Activated B cell treated with CpG ODN at 0.5 μM for 24 hours (primary cell): ENCODE measurements around the gene PLEKHJ1. TPM values are rescaled to one million over a fixed set of nuclear protein-coding genes. Genes with fewer than 3 reads are reported as not detected.

Experiments used
- ATAC-seq: fragments of 200-7000 bp; cut with Tn5 transposase; one replicate; pipeline ENCODE4 v1.10.0; 2021; ENCODE audit warnings: low read depth, mild to moderate bottlenecking, moderate library complexity
- CTCF ChIA-PET: fragments of 350-600 bp; sonication (Branson Sonifier 250); formaldehyde crosslinking; loops from one replicate; lab custom pipeline; 2021; ENCODE audit warnings: antibody characterized with exemption; lab: Charles Lee
- POLR2A ChIA-PET: fragments of 350-600 bp; sonication (Branson Sonifier 250); formaldehyde crosslinking; loops from one replicate; lab custom pipeline; 2021; ENCODE audit warnings: antibody characterized with exemption; lab: Charles Lee
- DNase-seq: peaks from one replicate; pipeline ENCODE4 v3.0.0; 2022
- H3K27ac Mint-ChIP-seq: one replicate; pipeline ENCODE4 v1.8.0; 2020; ENCODE audit warnings: mixed read lengths
- H3K27me3 Mint-ChIP-seq: one replicate; pipeline ENCODE4 v1.8.0; 2021; ENCODE audit warnings: mixed read lengths
- H3K36me3 Mint-ChIP-seq: one replicate; pipeline ENCODE4 v1.8.0; 2021; ENCODE audit warnings: low read depth, mixed read lengths
- H3K4me1 Mint-ChIP-seq: one replicate; pipeline ENCODE4 v1.8.0; 2021; ENCODE audit warnings: mixed read lengths
- H3K4me3 Mint-ChIP-seq: one replicate; pipeline ENCODE4 v1.8.0; 2020; ENCODE audit warnings: mild to moderate bottlenecking, mixed read lengths
- H3K9me3 Mint-ChIP-seq: one replicate; pipeline ENCODE4 v1.8.0; 2020; ENCODE audit warnings: mixed read lengths
- CTCF ChIP-seq: fragments of 200-600 bp; IDR thresholded peaks from one replicate; pipeline ENCODE4 v1.8.0; 2022; ENCODE audit warnings: antibody characterized with exemption, mild to moderate bottlenecking
- intact Hi-C: fragments of 100-400 bp; cut with micrococcal nuclease; formaldehyde crosslinking; loops from one replicate; pipeline ENCODE4 v1.15.1; 2024
- total RNA-seq: library from RNA; stranded (reverse); gene quantifications from 2 replicates; pipeline ENCODE4 v1.2.3, GENCODE V29; 2022

PLEKHJ1 gene
- total RNA-seq, 1 donor from 2014 or later: 74.9 TPM

DNA sequence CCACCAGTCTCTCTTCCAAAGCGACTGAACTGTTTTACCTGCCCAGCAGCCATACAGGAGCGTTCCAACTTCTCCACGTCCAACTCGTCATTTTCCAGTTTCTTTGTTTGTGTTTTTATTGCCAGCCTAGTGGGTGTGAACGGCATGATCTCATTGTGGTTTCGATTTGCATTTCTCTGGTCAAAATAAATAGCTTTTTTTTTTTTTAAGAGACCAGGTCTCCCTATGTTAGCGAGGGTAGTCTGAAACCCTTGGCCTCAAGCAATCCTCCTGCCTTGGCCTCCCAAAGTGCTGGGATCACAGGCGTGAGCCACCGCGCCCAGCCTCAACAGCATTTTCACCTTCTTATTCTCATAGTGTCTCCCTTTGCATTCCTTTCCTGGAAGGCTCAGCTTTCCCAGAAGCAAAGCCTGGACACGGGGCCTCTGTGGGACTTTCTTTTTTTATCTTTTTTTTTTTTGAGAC is 24.2 kb upstream of the PLEKHJ1 start:
- Mint-ChIP-seq H3K27me3 (no peaks in the 10 kb centered on the region), H3K4me3 (peak overlapping the region; percentile 24), H3K9me3 (no peaks in the 10 kb centered on the region), H3K36me3 (no peaks in the 10 kb centered on the region), H3K4me1 (peaks cover 67% of the 10 kb centered on the region), H3K27ac (peak overlapping the region; percentile 77)
- ChIA-PET CTCF (interaction anchor here (0.6 to 1.6 kb wide), 2 partner anchors 14 to 27 kb away, joined by 4 to 6 read pairs; no protein-coding TSS in a partner anchor), POLR2A (interaction anchor here (0.5 to 5.9 kb wide), 8 partner anchors 10 to 363 kb away, joined by 3 to 131 read pairs (median 4); partner anchors contain the start of genes PLEKHJ1 and SF3A2)
- DNase-seq: no peak
- no peak for ATAC-seq
- intact Hi-C loops: no loop called here
- TF ChIP-seq CTCF: no peak

- peaks cover 62% of the 10 kb centered on the region for H3K4me1 Mint-ChIP-seq
- H3K27ac Mint-ChIP-seq: peak overlapping the region; percentile 92
- H3K27me3 Mint-ChIP-seq: no peaks in the 10 kb centered on the region
- ChIA-PET POLR2A (interaction anchor here (0.6 to 5.9 kb wide), 7 partner anchors 11 to 422 kb away, joined by 3 to 131 read pairs (median 4); no protein-coding TSS in a partner anchor), CTCF (interaction anchor here (1.6 kb wide), 1 partner anchor 15 kb away, joined by 6 read pairs; no protein-coding TSS in a partner anchor)
- no peaks in the 10 kb centered on the region for H3K9me3 Mint-ChIP-seq
- DNase-seq (no peak), ATAC-seq (no peak)
- intact Hi-C loops: no loop called here
- no peaks in the 10 kb centered on the region for H3K36me3 Mint-ChIP-seq
- TF ChIP-seq CTCF: no peak
- no peak overlapping the region for H3K4me3 Mint-ChIP-seq
Observed at GRCh38 chr19:2259336-2259735, 23.2 kb upstream of the PLEKHJ1 start.

- peak within 1 kb of the TSS; percentile 9 for H3K4me3 Mint-ChIP-seq
- intact Hi-C loops: no loop called here
- peaks cover 68% of the 10 kb centered on the region for H3K4me1 Mint-ChIP-seq
- ATAC-seq: peak; percentile 9
- peak within 1 kb of the TSS; percentile 92 for H3K27ac Mint-ChIP-seq
- ChIA-PET CTCF (no interaction called here), POLR2A (interaction anchor here (0.5 to 8.8 kb wide), 2 partner anchors 9 to 15 kb away, joined by 4 to 96 read pairs; no protein-coding TSS in a partner anchor)
- H3K27me3 Mint-ChIP-seq: no peaks in the 10 kb centered on the region
- no peak for DNase-seq
- no peaks in the 10 kb centered on the region for H3K9me3 Mint-ChIP-seq
- no peak for TF ChIP-seq CTCF
- no peaks in the 10 kb centered on the region for H3K36me3 Mint-ChIP-seq
Observed at GRCh38 chr19:2255982-2256685, 20.0 kb upstream of the PLEKHJ1 start, which contains the start of gene JSRP1. Gene JSRP1 (minus strand): TSS chr19:2256417. CDS start chr19:2255314, 1,103 bp downstream.

DNA sequence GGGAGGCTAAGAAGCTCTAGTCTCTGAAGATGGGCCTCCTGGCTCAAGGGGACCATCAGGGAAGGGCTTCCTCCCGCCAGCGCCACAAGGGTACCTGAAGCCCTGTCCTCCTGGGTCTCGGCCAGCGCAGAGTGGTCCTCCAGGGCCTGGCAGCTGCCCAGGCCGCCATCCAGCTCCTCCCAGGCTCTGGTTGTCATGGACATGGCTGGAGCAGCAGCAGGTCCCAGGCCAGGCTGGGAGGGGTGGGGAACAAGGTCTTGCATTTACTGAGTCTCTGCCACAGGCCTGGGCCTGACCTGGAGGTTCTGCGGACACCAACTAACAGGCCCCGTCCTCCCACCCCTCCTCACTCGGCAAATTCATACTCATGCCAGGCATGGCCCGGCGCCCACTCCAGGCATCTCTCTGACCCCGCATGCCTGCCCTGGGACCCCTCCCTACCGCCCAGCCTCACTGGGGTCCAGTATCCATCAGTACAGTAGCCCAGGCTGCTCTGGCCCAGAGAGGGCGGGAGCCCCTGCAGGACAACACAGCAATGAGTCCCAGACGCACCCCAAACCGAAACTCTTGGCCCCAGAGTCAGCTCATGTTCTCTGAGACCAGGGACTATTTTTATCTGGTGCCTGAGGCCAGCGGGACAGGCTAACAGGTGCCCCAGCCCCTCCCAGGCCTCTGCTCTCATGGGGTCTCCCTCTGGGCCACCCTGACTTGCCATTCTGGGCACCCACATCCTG is 19.1 kb upstream of the PLEKHJ1 start:
- Mint-ChIP-seq H3K27me3 (no peaks in the 10 kb centered on the region), H3K4me1 (peaks cover 62% of the 10 kb centered on the region), H3K36me3 (no peaks in the 10 kb centered on the region), H3K9me3 (no peaks in the 10 kb centered on the region), H3K27ac (no peak overlapping the region), H3K4me3 (no peak overlapping the region)
- POLR2A ChIA-PET: interaction anchor here (0.5 to 8.8 kb wide), 6 partner anchors 8 to 923 kb away, joined by 3 to 96 read pairs (median 4); partner anchors contain the start of gene S1PR4
- ATAC-seq (no peak), DNase-seq (no peak)
- CTCF ChIA-PET: interaction anchor here (1.8 kb wide), 1 partner anchor 17 kb away, joined by 7 read pairs; no protein-coding TSS in a partner anchor
- intact Hi-C loops: no loop called here
- no peak for TF ChIP-seq CTCF
